ENCODE data around the gene MCRS1.

The MCRS1 gene

DNA sequence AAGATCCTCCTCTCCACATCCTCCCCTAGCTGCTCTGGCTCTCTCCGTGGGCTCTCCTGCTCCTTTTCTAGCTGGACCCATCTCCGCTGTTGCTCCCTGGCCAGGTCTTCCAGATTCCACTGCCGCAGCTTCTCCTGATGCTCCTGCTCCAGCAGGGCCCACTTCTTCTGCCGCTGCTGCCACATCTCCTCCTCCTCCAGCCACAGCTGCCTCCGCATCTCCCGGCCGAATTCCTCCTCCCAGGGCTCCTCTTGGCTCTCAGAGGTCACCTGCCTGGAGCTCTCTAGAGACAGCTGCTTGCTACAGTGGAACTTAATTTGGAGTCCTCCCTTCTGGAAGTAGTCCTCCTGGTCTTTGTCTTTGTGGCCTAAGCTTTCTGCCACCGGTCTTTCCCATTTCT lies 32.0 kb upstream of the MCRS1 start (continued):
- TF ChIP-seq, protein P1, sequence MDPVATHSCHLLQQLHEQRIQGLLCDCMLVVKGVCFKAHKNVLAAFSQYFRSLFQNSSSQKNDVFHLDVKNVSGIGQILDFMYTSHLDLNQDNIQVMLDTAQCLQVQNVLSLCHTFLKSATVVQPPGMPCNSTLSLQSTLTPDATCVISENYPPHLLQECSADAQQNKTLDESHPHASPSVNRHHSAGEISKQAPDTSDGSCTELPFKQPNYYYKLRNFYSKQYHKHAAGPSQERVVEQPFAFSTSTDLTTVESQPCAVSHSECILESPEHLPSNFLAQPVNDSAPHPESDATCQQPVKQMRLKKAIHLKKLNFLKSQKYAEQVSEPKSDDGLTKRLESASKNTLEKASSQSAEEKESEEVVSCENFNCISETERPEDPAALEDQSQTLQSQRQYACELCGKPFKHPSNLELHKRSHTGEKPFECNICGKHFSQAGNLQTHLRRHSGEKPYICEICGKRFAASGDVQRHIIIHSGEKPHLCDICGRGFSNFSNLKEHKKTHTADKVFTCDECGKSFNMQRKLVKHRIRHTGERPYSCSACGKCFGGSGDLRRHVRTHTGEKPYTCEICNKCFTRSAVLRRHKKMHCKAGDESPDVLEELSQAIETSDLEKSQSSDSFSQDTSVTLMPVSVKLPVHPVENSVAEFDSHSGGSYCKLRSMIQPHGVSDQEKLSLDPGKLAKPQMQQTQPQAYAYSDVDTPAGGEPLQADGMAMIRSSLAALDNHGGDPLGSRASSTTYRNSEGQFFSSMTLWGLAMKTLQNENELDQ (tag by site-specific recombination; IDR thresholded peaks at IDR 0.05; ENCODE audit: low read depth) = no peak
- TF ChIP-seq KLF16 (tag by site-specific recombination; IDR thresholded peaks at IDR 0.05) = no peak

DNA sequence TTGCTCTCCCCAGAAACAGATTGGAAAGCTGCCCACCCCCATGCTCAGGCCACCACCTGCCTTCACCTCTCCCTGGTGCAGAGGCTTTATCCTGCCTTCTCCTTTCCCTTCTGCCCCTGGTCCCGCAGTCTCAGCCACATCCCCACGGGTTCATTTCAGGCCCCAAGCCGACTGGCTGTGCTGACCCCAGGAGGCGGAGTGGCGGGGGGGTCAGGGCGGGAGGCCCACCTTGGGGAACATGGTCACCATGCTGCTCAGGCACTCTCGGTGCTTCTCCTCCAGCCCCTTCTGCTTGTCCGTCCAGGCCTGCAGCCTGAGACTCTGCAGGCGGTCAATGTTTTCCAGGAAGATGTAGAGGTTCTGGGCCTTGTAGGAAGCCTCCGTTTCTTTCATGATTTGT lies 30.6 kb upstream of the MCRS1 start:
- H3K27ac ChIP-seq (ENCODE audit: extremely low read depth, low read depth, low read length) = no peak overlapping the region
- ChIA-PET CTCF (interaction anchor here (0.5 to 1.2 kb wide), 2 partner anchors 17 to 225 kb away, joined by 3 read pairs; no protein-coding TSS in a partner anchor), POLR2A (no interaction called here)
- H3K36me3 ChIP-seq (ENCODE audit: control insufficient read depth in 2 of 2, insufficient read depth in 1 of 2, low read length in 2 of 2) = peaks cover 0 to 8% of the 10 kb centered on the region in 2 experiments; a peak in 2 of 3 replicates
- H3K9me3 ChIP-seq (ENCODE audit: control insufficient read depth, insufficient read depth, low read depth, low read length) = no peaks in the 10 kb centered on the region
- no peak for TF ChIP-seq ZNF391 (tag by site-specific recombination; IDR thresholded peaks at IDR 0.05; ENCODE audit: borderline replicate concordance, low read depth)
- TF ChIP-seq MZF1 (tag by site-specific recombination; IDR thresholded peaks at IDR 0.05; ENCODE audit: borderline replicate concordance) = no peak
- TF ChIP-seq, protein P2, sequence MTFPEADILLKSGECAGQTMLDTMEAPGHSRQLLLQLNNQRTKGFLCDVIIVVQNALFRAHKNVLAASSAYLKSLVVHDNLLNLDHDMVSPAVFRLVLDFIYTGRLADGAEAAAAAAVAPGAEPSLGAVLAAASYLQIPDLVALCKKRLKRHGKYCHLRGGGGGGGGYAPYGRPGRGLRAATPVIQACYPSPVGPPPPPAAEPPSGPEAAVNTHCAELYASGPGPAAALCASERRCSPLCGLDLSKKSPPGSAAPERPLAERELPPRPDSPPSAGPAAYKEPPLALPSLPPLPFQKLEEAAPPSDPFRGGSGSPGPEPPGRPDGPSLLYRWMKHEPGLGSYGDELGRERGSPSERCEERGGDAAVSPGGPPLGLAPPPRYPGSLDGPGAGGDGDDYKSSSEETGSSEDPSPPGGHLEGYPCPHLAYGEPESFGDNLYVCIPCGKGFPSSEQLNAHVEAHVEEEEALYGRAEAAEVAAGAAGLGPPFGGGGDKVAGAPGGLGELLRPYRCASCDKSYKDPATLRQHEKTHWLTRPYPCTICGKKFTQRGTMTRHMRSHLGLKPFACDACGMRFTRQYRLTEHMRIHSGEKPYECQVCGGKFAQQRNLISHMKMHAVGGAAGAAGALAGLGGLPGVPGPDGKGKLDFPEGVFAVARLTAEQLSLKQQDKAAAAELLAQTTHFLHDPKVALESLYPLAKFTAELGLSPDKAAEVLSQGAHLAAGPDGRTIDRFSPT (tag by site-specific recombination; IDR thresholded peaks at IDR 0.05) = no peak
- TF ChIP-seq ZNF560 (tag by site-specific recombination; IDR thresholded peaks at IDR 0.05; ENCODE audit: borderline replicate concordance) = no peak
- no peak for TF ChIP-seq ZNF239 (tag by site-specific recombination; IDR thresholded peaks at IDR 0.05)
- no peak for TF ChIP-seq ZNF610 (tag by site-specific recombination; IDR thresholded peaks at IDR 0.05; ENCODE audit: borderline replicate concordance)
- no peak for TF ChIP-seq ZNF776 (tag by site-specific recombination; IDR thresholded peaks at IDR 0.05; ENCODE audit: borderline replicate concordance)
- no peak for TF ChIP-seq YY1 (tag by site-specific recombination; IDR thresholded peaks at IDR 0.05)
- H3K4me3 ChIP-seq (ENCODE audit: low read depth, low read length) = no peak overlapping the region
- no peaks in the 10 kb centered on the region for H3K4me1 ChIP-seq (ENCODE audit: control insufficient read depth, insufficient read depth, low read length)

DNA sequence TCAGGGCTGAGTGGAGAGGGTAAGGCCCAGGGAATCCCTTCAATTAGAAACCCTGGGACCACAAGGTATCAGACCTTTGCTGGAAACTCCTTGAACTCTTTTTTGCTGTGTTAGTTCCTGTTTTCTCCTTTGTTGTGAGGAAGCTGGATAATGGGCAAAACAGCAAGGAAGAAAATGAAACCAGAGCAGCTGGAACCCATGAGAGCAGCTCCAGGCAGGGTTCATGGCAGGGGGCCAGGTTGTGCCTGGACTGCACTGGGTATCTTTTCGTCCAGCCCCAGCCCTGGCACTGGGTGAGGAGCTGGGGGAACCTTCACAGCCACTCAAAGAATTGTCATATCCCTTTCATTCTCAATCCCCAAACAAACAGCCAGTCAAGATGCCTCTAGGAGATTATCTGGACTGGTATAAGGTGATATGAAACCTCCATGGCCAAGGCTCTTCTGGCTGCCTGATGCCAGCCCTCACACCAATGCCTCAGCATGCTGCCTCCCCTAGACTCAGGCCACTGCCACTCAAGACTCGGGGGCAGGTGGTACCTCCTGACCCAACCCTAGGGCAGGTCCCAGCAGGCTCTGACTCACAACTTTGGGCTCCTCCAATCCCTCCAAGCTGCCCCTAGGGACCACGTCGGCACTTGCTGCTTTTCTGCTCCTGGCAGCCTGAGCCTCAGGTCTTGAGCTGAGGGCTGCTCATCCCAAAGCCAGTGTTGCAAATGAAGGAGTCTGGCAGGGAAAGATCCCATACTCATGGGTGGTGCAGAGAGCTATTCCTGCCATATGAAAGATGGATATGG lies 21.0 kb upstream of the MCRS1 start:
- TF ChIP-seq ZNF544 (tag by site-specific recombination; IDR thresholded peaks at IDR 0.05) = no peak
- no peak for TF ChIP-seq ZNF558 (tag by site-specific recombination; IDR thresholded peaks at IDR 0.05)
- no peak for TF ChIP-seq ZNF776 (tag by site-specific recombination; IDR thresholded peaks at IDR 0.05; ENCODE audit: borderline replicate concordance)
- TF ChIP-seq BCL11B (tag by site-specific recombination; IDR thresholded peaks at IDR 0.05; ENCODE audit: low read depth) = no peak
- no peak for TF ChIP-seq ZEB2 (tag by site-specific recombination; IDR thresholded peaks at IDR 0.05)
- TF ChIP-seq HOXD13 (CRISPR knock-in tag; IDR thresholded peaks at IDR 0.05; ENCODE audit: borderline replicate concordance) = no peak
- TF ChIP-seq ZNF548 (tag by site-specific recombination; IDR thresholded peaks at IDR 0.05) = no peak
- no peak for TF ChIP-seq OSR2 (tag by site-specific recombination; IDR thresholded peaks at IDR 0.05)
- Histone ChIP-seq H3K27ac (ENCODE audit: extremely low read depth, low read depth, low read length) (no peak overlapping the region), H3K4me3 (ENCODE audit: low read depth, low read length) (no peak overlapping the region), H3K9me3 (ENCODE audit: control insufficient read depth, insufficient read depth, low read depth, low read length) (no peaks in the 10 kb centered on the region), H3K36me3 (ENCODE audit: control insufficient read depth in 2 of 2, insufficient read depth in 1 of 2, low read length in 2 of 2) (peaks cover 0 to 13% of the 10 kb centered on the region in 2 experiments; a peak in 2 of 3 replicates), H3K4me1 (ENCODE audit: control insufficient read depth, insufficient read depth, low read length) (no peaks in the 10 kb centered on the region)
- ChIA-PET CTCF (interaction anchor here (0.9 to 1.3 kb wide), 3 partner anchors 8 to 231 kb away, joined by 3 to 6 read pairs (median 4); no protein-coding TSS in a partner anchor), POLR2A (no interaction called here)
